Measurements from ENCODE around the gene LETM1. TPM values are rescaled to one million over a fixed set of nuclear protein-coding genes. Genes with fewer than 3 reads are reported as not detected.

LETM1 gene
- total and polyA plus RNA-seq, 2 of the 13 experiments (the other 11 are each of a cell fraction or from before 2014, with no cell fraction given), result 9.7 to 41.6 TPM

DNA sequence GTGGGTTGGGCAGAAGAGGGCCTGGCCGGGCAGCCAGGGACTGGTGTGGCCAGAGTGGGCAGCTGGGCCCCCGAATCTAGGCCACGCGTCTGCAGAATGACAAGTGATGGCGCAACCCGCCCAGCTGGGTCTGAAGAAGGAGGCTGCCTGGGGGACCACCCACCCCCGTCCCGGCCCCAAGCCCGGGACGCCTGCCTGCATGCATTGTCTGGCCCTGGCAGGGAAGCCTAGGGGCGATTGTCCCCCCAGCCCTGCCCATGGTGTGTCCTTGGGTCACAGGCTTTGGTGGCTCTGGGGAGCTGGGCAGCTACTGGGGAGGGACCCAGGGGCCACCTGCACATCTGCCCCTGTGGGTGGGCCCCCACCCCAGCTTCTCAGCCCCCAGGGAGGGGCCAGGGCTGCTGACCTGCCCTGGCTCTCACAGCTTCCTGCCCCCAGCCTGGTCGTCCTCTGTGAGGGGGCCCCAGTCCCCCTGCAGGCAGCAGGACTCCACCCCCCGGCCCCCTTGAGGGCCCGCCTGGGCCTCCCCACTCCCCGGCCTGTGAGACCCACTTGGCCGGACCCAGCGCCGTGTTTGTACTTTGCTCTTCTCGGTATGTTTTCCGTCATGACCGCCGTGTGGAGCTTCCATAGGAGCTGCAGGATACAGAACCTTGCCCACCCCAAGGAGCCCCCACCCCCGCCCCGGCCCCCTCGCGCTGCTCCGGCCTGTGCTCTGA is 57.9 kb downstream of the LETM1 start (continued):
- TF ChIP-seq ZNF142 (CRISPR knock-in tag; IDR thresholded peaks at IDR 0.05), result no peak
- TF ChIP-seq, protein P1, sequence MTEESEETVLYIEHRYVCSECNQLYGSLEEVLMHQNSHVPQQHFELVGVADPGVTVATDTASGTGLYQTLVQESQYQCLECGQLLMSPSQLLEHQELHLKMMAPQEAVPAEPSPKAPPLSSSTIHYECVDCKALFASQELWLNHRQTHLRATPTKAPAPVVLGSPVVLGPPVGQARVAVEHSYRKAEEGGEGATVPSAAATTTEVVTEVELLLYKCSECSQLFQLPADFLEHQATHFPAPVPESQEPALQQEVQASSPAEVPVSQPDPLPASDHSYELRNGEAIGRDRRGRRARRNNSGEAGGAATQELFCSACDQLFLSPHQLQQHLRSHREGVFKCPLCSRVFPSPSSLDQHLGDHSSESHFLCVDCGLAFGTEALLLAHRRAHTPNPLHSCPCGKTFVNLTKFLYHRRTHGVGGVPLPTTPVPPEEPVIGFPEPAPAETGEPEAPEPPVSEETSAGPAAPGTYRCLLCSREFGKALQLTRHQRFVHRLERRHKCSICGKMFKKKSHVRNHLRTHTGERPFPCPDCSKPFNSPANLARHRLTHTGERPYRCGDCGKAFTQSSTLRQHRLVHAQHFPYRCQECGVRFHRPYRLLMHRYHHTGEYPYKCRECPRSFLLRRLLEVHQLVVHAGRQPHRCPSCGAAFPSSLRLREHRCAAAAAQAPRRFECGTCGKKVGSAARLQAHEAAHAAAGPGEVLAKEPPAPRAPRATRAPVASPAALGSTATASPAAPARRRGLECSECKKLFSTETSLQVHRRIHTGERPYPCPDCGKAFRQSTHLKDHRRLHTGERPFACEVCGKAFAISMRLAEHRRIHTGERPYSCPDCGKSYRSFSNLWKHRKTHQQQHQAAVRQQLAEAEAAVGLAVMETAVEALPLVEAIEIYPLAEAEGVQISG (CRISPR knock-in tag; IDR thresholded peaks at IDR 0.05), result peak; percentile 55
- no peak for TF ChIP-seq ZC3H4 (CRISPR knock-in tag; IDR thresholded peaks at IDR 0.05; ENCODE audit: borderline replicate concordance)
- no peak for TF ChIP-seq PREB (CRISPR knock-in tag; IDR thresholded peaks at IDR 0.05)
- no peak for TF ChIP-seq ZNF570 (CRISPR knock-in tag; IDR thresholded peaks at IDR 0.05; ENCODE audit: borderline replicate concordance)
- TF ChIP-seq, protein P2, sequence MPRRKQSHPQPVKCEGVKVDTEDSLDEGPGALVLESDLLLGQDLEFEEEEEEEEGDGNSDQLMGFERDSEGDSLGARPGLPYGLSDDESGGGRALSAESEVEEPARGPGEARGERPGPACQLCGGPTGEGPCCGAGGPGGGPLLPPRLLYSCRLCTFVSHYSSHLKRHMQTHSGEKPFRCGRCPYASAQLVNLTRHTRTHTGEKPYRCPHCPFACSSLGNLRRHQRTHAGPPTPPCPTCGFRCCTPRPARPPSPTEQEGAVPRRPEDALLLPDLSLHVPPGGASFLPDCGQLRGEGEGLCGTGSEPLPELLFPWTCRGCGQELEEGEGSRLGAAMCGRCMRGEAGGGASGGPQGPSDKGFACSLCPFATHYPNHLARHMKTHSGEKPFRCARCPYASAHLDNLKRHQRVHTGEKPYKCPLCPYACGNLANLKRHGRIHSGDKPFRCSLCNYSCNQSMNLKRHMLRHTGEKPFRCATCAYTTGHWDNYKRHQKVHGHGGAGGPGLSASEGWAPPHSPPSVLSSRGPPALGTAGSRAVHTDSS (CRISPR knock-in tag; conservative IDR thresholded peaks at IDR 0.05), result no peak
- TF ChIP-seq CTCF (CRISPR knock-in tag; IDR thresholded peaks at IDR 0.05), result peak; percentile 20; the same call in 1 of the 2 replicates
- TF ChIP-seq SP2 (CRISPR knock-in tag; IDR thresholded peaks at IDR 0.05), result no peak
